ENCODE data around the gene ATXN7. TPM values are rescaled to one million over a fixed set of nuclear protein-coding genes. Genes with fewer than 3 reads are reported as not detected.

The ATXN7 gene
- total and polyA plus RNA-seq, 2 of the 13 experiments (the other 11 are each of a cell fraction or from before 2014, with no cell fraction given): 13.8 to 20.0 TPM

DNA sequence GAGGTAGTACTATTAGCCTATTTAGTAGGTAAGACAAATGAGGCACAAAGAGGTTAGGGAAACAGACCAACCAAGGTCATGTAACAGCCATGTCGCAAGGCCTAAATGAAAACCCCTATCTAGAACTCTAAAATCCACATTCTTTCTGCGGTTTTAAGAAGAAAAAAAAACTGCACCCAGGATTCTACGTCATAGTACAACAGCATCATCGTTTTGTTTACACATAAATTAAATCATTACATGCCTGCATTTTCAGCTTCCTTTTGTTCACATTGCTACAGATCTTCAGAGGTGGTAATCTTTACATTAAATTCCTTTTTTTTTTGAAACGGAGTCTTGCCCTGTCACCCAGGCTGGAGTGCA, 160.2 kb downstream of the ATXN7 start:
- TF ChIP-seq CREM (IDR thresholded peaks at IDR 0.05): 0 out of 2 replicates have a peak, but pooled peaks have one; percentile 7
- TF ChIP-seq CREM (CRISPR knock-in tag; IDR thresholded peaks at IDR 0.05): no peak
- TF ChIP-seq ZSCAN29 (CRISPR knock-in tag; conservative IDR thresholded peaks at IDR 0.05): no peak
- TF ChIP-seq CEBPG (CRISPR knock-in tag; IDR thresholded peaks at IDR 0.05): peak; percentile 28; the same call in 1 of the 2 replicates
- no peak for TF ChIP-seq ZNF510 (CRISPR knock-in tag; IDR thresholded peaks at IDR 0.05; ENCODE audit: low read depth)
- peak; percentile 73 for TF ChIP-seq CREB1 (IDR thresholded peaks at IDR 0.05)
- TF ChIP-seq CREB1 (CRISPR knock-in tag; IDR thresholded peaks at IDR 0.05): peak; percentile 31; the same call in 1 of the 2 replicates
- no peak for TF ChIP-seq ZFY (CRISPR knock-in tag; IDR thresholded peaks at IDR 0.05)
- peak; percentile 6; the same call in 1 of the 2 replicates for TF ChIP-seq SNAPC2 (CRISPR knock-in tag; IDR thresholded peaks at IDR 0.05)
- peak; percentile 45; the same call in 1 of the 2 replicates for TF ChIP-seq ZBTB21 (CRISPR knock-in tag; IDR thresholded peaks at IDR 0.05)
- TF ChIP-seq ETV5 (CRISPR knock-in tag; IDR thresholded peaks at IDR 0.05; ENCODE audit: borderline replicate concordance): no peak
- BruUV-seq (replicated peaks): no TSS peak
- H3K36me3 ChIP-seq (replicated peaks in 1 of 2; ENCODE audit: control insufficient read depth in 1 of 2, insufficient read depth in 2 of 2, low read length in 2 of 2): peaks cover 0 to 14% of the 10 kb centered on the region in 2 experiments; a peak in 3 of 5 replicates
- peak overlapping the region; percentile 90 for H2AFZ ChIP-seq (ENCODE audit: low read length)
- H3K4me3 ChIP-seq (replicated peaks in 1 of 3; ENCODE audit: insufficient read depth in 1 of 3, low read depth in 2 of 3, low read length in 3 of 3): peak overlapping the region; percentile 86 to 95 (median 90); a peak in 4 of 6 replicates
- no peak overlapping the region for H3K27ac ChIP-seq (ENCODE audit: extremely low read length, insufficient read depth, low read length)
- DNase-seq (ENCODE audit: low spot score) (peak; percentile 27), ATAC-seq (no peak), FAIRE-seq (peak; percentile 12)
- intact Hi-C loops (cut with micrococcal nuclease; ENCODE audit: unreplicated experiment): loop anchor here (5.0 kb wide), 1 partner anchor 62 kb away; no protein-coding TSS in a partner anchor
- H4K20me1 ChIP-seq (ENCODE audit: insufficient read depth, low read length): no peaks in the 10 kb centered on the region
- peak overlapping the region; percentile 93 for H3K9ac ChIP-seq (ENCODE audit: insufficient read depth, low read depth, low read length)
- ChIA-PET CTCF (ENCODE audit: low intra/inter-chr PET ratio, low total read pairs) (interaction anchor here (1.2 kb wide), 1 partner anchor 460 kb away, joined by 3 read pairs; no protein-coding TSS in a partner anchor), POLR2A (no interaction called here)
- in situ Hi-C loops (cut with HindIII; ENCODE audit: extremely low pct_ligation_motif_present, low pct_unique_long_range_greater_than_20kb): no loop called here
- 21% methylated on average over 5 of the region's 5 CpGs for WGBS (ENCODE audit: low lambda C conversion rate)
- H3K4me1 ChIP-seq (ENCODE audit: insufficient read depth, low read length): peaks cover 29% of the 10 kb centered on the region
- no peaks in the 10 kb centered on the region for H3K27me3 ChIP-seq (ENCODE audit: control insufficient read depth in 1 of 2, insufficient read depth in 2 of 2, low read length in 2 of 2)
- no peaks in the 10 kb centered on the region for H3K9me3 ChIP-seq (ENCODE audit: low read length)
- H3K79me2 ChIP-seq (ENCODE audit: insufficient read depth, low read length): peaks cover 29% of the 10 kb centered on the region
- H3K4me2 ChIP-seq (ENCODE audit: low read depth, low read length): peak overlapping the region; percentile 98

DNA sequence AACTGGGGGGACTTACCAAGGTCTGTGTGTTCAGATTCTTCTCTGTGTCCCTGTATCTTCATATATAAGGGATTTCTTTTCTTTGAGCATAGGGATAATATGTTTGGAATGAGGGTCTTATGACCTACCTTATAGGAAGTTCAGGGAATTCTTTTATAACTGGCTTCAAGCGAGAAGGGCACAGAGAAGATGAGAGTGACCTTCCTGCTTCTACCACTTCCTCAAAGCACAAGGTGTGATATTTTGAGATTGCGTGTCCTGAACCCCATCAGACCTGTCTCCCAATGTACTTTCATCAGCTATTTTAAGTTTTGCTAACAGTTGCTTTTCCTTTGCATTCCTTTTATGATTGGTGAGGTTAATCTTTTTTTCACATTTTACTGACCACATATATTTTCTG, 162.7 kb downstream of the ATXN7 start:
- no peak for FAIRE-seq
- no peaks in the 10 kb centered on the region for H3K9me3 ChIP-seq (ENCODE audit: low read length)
- intact Hi-C loops (cut with micrococcal nuclease; ENCODE audit: unreplicated experiment) (no loop called here), in situ Hi-C loops (cut with HindIII; ENCODE audit: extremely low pct_ligation_motif_present, low pct_unique_long_range_greater_than_20kb) (no loop called here)
- H2AFZ ChIP-seq (ENCODE audit: low read length): no peak overlapping the region
- no peak overlapping the region for H3K4me2 ChIP-seq (ENCODE audit: low read depth, low read length)
- CTCF ChIA-PET (ENCODE audit: low intra/inter-chr PET ratio, low total read pairs): no interaction called here
- H3K4me1 ChIP-seq (ENCODE audit: insufficient read depth, low read length): peaks cover 27% of the 10 kb centered on the region
- H3K4me3 ChIP-seq (replicated peaks in 1 of 3; ENCODE audit: insufficient read depth in 1 of 3, low read depth in 2 of 3, low read length in 3 of 3): no peak overlapping the region
- H4K20me1 ChIP-seq (ENCODE audit: insufficient read depth, low read length): no peaks in the 10 kb centered on the region
- no peak for DNase-seq (ENCODE audit: low spot score)
- no peak overlapping the region for H3K27ac ChIP-seq (ENCODE audit: extremely low read length, insufficient read depth, low read length)
- TF ChIP-seq RORA (CRISPR knock-in tag; IDR thresholded peaks at IDR 0.05) (no peak), NFYB (CRISPR knock-in tag; IDR thresholded peaks at IDR 0.05) (no peak), ZNF513 (CRISPR knock-in tag; conservative IDR thresholded peaks at IDR 0.05) (no peak), ZNF235 (CRISPR knock-in tag; IDR thresholded peaks at IDR 0.05; ENCODE audit: borderline replicate concordance) (no peak), NCOA1 (CRISPR knock-in tag; IDR thresholded peaks at IDR 0.05) (no peak), RFXAP (CRISPR knock-in tag; IDR thresholded peaks at IDR 0.05; ENCODE audit: borderline replicate concordance) (no peak), AGO2 (optimal IDR thresholded peaks at IDR 0.05; ENCODE audit: low read depth, low read length) (no peak)
- TF ChIP-seq, protein P1, sequence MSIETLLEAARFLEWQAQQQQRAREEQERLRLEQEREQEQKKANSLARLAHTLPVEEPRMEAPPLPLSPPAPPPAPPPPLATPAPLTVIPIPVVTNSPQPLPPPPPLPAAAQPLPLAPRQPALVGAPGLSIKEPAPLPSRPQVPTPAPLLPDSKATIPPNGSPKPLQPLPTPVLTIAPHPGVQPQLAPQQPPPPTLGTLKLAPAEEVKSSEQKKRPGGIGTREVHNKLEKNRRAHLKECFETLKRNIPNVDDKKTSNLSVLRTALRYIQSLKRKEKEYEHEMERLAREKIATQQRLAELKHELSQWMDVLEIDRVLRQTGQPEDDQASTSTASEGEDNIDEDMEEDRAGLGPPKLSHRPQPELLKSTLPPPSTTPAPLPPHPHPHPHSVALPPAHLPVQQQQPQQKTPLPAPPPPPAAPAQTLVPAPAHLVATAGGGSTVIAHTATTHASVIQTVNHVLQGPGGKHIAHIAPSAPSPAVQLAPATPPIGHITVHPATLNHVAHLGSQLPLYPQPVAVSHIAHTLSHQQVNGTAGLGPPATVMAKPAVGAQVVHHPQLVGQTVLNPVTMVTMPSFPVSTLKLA (IDR thresholded peaks at IDR 0.05): no peak
- H3K27me3 ChIP-seq (ENCODE audit: control insufficient read depth in 1 of 2, insufficient read depth in 2 of 2, low read length in 2 of 2): no peaks in the 10 kb centered on the region
- H3K9ac ChIP-seq (ENCODE audit: insufficient read depth, low read depth, low read length): no peak overlapping the region
- H3K36me3 ChIP-seq (replicated peaks in 1 of 2; ENCODE audit: control insufficient read depth in 1 of 2, insufficient read depth in 2 of 2, low read length in 2 of 2): no peaks in the 10 kb centered on the region
- POLR2A ChIA-PET: no interaction called here
- WGBS (ENCODE audit: low lambda C conversion rate): 24% methylated on average over 2 of the region's 2 CpGs
- no TSS peak for BruUV-seq (replicated peaks)
- no peak for ATAC-seq
- H3K79me2 ChIP-seq (ENCODE audit: insufficient read depth, low read length): peaks cover 18% of the 10 kb centered on the region

Data from HepG2 (cell line).